Measurements from ENCODE around the gene KCNA10. TPM values are rescaled to one million over a fixed set of nuclear protein-coding genes. Genes with fewer than 3 reads are reported as not detected.

The KCNA10 gene
- total RNA-seq, 1 experiment from 2014 or later: not detected

GRCh38 chr1:110533230-110533629 lies 14.3 kb upstream of the KCNA10 start:
- Mint-ChIP-seq H3K27ac (no peak overlapping the region), H3K9me3 (peaks cover 0 to 2% of the 10 kb centered on the region in 2 experiments; a peak in 1 of 5 replicates), H3K4me1 (no peaks in the 10 kb centered on the region), H3K36me3 (ENCODE audit: insufficient read depth in 1 of 3, low read depth in 3 of 3) (no peaks in the 10 kb centered on the region), H3K4me3 (no peak overlapping the region), H3K27me3 (ENCODE audit: low read depth) (peaks cover 38% of the 10 kb centered on the region)
- Histone ChIP-seq H3K23me2 (ENCODE audit: insufficient read length, low read depth, low read length, poor library complexity, severe bottlenecking) (no peaks in the 10 kb centered on the region), H3K14ac (ENCODE audit: insufficient read depth, low read length) (no peak overlapping the region), H2BK20ac (ENCODE audit: low read depth, low read length, poor library complexity, severe bottlenecking) (no peak overlapping the region), H2AK5ac (ENCODE audit: insufficient read length, low read length) (no peak overlapping the region), H2BK5ac (ENCODE audit: insufficient read length, low read length) (no peak overlapping the region), H3K79me1 (ENCODE audit: insufficient read depth, low read depth, low read length, poor library complexity, severe bottlenecking) (no peaks in the 10 kb centered on the region), H3K56ac (ENCODE audit: insufficient read length, low read depth, low read length) (no peak overlapping the region), H2BK120ac (ENCODE audit: low read depth, low read length, poor library complexity, severe bottlenecking) (no peak overlapping the region), H3K4ac (ENCODE audit: low read depth, low read length) (no peak overlapping the region), H3K9me3 (ENCODE audit: control insufficient read depth, low read depth, low read length) (no peaks in the 10 kb centered on the region), H3K27me3 (ENCODE audit: insufficient read depth, low read length) (0 out of 2 replicates have a peak, but pooled peaks cover 2% of the 10 kb centered on the region), H3K23ac (ENCODE audit: insufficient read length, low read depth, low read length) (no peak overlapping the region), H3K9ac (ENCODE audit: extremely low read depth, insufficient read length, low read length) (no peak overlapping the region), H3K18ac (ENCODE audit: insufficient read length, low read depth, low read length) (no peak overlapping the region), H3K4me2 (ENCODE audit: insufficient read depth, insufficient read length, low read length) (no peak overlapping the region), H4K20me1 (ENCODE audit: control insufficient read depth, insufficient read depth, insufficient read length) (no peaks in the 10 kb centered on the region), H3K79me2 (ENCODE audit: insufficient read depth, low read length) (no peaks in the 10 kb centered on the region), H4K91ac (ENCODE audit: insufficient read length, low read depth, low read length) (no peak overlapping the region), H3K27ac (ENCODE audit: insufficient read length, low read depth, low read length) (no peak overlapping the region), H2BK12ac (ENCODE audit: insufficient read length, low read depth, low read length) (no peak overlapping the region), H3K4me1 (ENCODE audit: insufficient read depth, low read length) (no peaks in the 10 kb centered on the region), H2AFZ (ENCODE audit: low read length) (no peak overlapping the region), H4K8ac (replicated peaks; ENCODE audit: insufficient read length, low read depth, low read length) (no peak overlapping the region), H3T11ph (ENCODE audit: low read length) (no peak overlapping the region), H4K5ac (ENCODE audit: insufficient read length, low read depth, low read length) (no peak overlapping the region), H2BK15ac (ENCODE audit: low read depth, low read length) (no peak overlapping the region)
- WGBS (ENCODE audit: extremely low coverage, insufficient read length, low lambda C conversion rate): no CpG with 5 or more reads among the region's 3 CpGs
- TF ChIP-seq, protein P1, sequence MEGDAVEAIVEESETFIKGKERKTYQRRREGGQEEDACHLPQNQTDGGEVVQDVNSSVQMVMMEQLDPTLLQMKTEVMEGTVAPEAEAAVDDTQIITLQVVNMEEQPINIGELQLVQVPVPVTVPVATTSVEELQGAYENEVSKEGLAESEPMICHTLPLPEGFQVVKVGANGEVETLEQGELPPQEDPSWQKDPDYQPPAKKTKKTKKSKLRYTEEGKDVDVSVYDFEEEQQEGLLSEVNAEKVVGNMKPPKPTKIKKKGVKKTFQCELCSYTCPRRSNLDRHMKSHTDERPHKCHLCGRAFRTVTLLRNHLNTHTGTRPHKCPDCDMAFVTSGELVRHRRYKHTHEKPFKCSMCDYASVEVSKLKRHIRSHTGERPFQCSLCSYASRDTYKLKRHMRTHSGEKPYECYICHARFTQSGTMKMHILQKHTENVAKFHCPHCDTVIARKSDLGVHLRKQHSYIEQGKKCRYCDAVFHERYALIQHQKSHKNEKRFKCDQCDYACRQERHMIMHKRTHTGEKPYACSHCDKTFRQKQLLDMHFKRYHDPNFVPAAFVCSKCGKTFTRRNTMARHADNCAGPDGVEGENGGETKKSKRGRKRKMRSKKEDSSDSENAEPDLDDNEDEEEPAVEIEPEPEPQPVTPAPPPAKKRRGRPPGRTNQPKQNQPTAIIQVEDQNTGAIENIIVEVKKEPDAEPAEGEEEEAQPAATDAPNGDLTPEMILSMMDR (conservative IDR thresholded peaks at IDR 0.05): no peak
- DNase-seq: no peak

Data from H9 (cell line).